Measurements from ENCODE around the gene MYOD1.

DNA sequence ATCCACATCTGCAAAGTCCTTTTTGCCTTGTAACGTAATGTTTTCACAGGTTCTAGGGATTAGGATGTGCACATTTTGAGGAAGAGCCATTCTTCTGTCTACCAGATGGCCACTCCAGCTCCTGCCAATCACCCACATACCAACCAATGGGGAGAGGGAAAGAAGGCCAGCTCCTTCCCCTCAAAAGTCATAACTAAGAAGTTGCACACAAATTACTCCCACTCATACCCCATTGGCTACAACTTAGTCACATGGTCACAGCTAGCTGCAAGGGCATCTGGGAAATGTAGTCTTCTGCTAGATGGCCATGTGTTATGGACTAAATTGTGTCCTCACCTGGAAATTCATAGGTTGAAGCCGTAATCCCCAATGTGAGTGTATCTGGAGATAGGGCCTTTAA, 15.4 kb upstream of the MYOD1 start:
- TF ChIP-seq, protein P1, sequence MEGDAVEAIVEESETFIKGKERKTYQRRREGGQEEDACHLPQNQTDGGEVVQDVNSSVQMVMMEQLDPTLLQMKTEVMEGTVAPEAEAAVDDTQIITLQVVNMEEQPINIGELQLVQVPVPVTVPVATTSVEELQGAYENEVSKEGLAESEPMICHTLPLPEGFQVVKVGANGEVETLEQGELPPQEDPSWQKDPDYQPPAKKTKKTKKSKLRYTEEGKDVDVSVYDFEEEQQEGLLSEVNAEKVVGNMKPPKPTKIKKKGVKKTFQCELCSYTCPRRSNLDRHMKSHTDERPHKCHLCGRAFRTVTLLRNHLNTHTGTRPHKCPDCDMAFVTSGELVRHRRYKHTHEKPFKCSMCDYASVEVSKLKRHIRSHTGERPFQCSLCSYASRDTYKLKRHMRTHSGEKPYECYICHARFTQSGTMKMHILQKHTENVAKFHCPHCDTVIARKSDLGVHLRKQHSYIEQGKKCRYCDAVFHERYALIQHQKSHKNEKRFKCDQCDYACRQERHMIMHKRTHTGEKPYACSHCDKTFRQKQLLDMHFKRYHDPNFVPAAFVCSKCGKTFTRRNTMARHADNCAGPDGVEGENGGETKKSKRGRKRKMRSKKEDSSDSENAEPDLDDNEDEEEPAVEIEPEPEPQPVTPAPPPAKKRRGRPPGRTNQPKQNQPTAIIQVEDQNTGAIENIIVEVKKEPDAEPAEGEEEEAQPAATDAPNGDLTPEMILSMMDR (conservative IDR thresholded peaks at IDR 0.05), result no peak
- TF ChIP-seq EZH2 (IDR thresholded peaks at IDR 0.05; ENCODE audit: low read depth), result no peak
